Measurements from ENCODE around the gene PLAGL1. TPM values are rescaled to one million over a fixed set of nuclear protein-coding genes. Genes with fewer than 3 reads are reported as not detected.

Gene PLAGL1
- total RNA-seq, 1 donor from 2014 or later: 6.5 TPM

DNA sequence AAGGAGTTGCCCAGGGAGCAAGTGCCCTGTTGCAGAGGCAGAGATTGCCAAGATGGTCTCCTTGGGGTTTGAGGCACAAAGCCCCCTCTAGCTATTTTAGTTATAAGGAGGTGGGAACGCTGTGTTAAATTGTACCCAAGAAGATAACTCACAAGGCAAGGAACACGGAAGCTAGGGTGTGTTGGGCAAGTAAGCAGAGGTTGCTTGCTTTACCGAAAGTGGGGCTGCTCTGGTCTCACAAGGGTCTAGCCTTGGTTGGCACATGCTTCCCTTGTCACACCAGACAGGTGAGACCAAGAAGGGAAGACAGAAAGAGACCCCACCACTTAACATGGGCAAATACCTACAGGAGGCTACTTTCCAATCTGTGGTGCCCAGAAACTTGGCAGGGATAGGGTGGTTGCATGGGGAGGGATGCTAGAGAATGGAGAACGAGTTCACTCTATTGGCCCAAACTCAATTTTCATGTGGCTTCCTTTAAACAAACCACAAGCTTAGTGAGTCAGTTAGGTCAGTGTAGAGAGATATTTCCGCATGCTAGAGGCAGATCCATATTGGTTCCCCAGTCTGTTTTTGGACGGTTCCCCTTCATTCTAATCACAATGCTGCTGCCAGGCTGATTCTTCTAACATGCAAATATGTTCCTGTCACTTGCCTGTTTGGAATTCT is 42.4 kb downstream of the PLAGL1 start:
- DNase-seq: no peak

DNA sequence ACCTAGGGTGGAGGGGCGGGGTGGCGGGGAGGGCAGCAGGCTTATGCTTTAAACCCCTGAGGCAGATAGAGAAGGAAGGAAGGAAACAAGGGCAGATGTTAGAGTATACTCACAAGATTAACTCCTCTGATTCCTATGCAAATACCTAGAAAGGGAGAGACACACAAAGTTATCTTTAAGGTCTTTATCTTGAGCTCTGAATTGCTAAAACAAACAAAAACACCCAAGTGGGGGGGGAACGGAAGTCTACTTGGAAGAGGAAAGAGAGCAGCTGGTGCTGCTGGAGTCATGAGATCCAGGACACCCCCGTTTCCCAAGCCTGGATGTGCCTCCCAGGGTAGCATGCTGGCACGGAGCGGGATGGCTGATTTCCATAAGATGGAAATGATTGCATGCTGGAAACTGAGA is 43.4 kb downstream of the PLAGL1 start:
- DNase-seq: peak; percentile 10

DNA sequence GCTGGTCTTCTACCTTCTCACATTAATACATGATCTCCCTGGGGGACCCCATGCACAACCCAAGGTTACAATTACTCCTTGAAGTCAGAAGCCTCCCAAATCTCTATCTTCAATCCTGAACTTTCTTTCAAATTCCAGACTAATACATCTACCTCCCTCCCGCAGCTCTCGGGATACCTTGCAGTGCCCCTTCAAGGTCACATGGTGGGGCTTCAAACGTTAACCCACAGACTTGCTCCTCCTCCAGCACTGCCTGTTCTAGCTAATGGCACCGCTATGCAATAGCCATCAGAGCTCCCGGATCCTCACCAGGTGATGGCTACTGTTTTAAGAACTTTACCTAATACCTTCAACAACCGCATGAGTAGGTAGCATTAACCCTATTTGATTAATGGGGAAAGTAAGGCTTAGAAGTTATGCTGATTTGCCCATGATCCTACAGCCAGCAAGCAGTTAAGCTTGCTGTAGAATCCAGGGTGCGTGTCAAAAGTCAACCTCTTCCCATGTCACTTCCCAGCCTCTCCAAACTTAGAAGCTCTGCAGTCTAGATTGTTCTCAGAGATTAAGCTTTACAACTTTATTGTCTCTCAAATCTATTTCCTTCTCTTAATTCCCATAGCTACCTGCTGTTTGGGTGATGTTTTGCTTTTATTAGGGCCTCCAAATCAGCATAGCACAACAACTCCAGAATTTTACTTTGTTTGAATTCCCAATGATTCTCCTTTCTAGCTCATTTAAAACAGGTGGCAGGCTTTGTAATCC is 44.7 kb downstream of the PLAGL1 start:
- DNase-seq: no peak

DNA sequence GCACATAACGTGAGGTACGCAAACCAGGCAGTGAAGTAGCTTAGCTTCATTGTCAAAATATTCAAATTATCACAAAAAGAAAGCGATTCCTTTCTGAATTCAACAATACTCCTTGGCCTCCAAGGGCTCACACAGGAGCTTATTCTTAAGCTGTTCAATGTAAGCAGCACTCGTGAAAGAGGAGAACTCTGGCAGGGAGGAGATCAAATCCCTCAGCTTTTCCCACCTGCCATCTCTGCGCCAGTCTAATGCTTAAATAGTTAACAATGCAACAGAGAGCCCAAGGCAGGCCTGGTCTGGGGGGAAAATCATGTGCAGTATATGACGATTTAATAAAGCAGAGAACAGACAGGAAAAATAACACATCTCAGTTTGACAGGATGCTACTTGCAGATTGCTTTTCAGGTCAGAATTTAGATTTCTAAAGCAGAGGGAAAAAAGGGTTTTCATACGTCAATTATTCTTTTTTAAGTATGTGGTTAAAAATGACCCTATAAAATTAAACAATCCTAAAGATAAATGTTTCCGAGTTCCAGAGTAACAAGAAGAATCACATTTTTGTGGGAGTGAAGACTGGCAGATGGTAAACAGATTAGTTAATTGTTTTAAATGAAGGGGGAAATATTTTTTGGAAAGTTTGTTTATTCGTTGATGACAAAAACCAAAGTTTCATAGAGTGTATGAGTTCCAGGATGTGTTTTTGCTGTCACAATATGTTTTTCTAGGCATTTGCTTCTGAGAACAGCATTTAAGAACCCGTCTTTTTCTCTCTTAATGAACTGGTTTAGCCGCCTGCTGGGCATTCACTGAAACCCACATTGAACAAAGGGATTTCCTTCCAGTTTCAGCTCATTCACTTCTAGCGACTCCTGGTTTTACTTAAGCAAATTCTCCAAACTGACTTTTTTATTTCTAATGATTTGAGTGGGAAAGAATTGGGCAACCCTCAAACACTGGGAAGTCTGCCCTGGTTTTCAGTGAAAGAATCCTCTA is 45.9 kb downstream of the PLAGL1 start:
- peak; percentile 55 for DNase-seq

DNA sequence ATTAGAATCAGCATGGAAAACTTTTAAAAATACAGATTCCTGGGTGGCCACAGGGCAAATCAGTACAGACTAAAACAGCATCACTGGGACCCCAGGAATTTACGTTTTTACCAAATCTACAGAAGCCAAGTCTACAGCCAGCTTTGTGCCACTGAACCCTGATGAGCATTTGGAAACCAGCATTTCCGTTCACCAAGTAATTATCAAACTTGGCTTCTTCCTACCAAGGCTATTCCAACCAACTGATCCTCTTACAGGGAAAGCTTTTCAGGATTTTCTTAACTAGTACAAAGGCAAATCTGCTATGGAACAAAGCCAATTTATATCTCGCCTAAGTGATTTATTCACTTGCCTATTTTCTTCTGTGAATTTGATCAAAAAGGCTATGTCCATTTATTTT is 47.0 kb downstream of the PLAGL1 start:
- DNase-seq: no peak

DNA sequence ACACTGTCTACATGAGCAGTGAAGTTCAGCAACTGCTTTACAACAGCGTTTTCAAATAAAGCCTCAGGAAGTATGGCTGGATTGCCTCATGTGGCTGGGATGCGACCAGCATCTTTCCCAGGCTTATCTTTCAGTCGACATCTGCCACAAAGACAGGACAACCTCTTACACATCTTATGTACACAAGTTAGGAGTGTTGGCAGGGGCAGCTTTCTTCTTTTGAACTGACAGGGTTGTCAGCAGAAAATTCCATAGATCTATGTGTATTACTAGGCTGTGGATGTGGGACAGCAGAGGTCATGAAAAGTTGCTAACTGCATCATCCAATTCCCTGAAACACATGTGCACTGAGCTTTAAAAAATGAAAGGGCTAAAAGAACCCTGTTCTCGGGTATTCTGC is 48.1 kb downstream of the PLAGL1 start:
- no peak for DNase-seq

DNA sequence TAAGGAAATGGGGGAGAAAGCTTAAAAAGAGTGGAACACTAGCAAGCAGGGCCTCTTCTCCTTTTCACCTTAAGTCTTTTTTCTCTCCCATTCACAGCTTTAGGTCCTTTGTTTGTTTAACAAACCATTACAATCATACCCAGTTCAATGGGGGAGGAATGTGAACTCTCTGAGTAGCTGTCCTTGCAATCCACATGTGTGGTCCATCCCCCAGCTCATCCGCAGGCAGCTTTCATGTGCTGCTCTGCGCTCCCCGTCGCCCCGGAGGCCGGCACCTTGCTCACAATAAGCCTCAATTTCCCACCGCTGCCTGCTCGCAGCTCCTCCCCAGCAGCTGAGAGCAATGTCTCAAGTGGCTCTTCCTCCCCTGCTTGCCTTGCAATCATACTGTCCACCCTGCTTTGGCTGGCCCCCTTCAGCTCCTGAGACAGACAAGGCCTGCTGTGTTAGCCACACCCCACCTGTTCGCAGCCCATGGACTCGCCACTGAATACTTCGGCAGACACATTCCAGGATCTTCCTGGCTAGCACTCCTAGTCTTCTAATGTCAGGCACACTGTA is 49.1 kb downstream of the PLAGL1 start:
- no peak for DNase-seq

DNA sequence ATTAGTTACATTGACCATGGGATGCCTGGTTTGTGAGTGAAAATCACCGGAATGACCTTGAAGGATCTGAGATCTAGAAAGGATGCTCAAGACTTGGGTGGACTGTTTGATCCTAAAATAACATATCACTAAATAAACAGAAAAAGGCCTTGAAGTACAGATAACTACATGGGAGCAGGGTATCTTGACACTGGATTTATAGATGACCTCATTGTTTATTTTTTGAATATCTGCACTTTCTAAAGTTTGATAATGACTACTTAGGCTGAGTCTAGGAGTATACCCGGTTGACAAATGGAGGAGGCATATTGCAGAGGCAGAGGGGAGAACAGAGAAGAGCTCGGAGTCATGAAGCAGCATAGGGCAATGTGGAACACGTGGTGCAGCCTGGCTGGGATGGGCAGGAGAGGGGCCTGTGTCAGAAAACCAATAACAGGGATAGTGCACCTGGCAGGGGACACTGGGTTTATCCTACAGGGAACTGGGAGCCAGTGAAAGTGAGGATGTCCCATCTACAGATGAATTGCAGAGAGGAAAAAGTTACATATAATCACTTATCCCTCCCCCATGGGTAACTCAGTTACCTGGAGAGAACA is 50.3 kb downstream of the PLAGL1 start:
- DNase-seq: no peak

DNA sequence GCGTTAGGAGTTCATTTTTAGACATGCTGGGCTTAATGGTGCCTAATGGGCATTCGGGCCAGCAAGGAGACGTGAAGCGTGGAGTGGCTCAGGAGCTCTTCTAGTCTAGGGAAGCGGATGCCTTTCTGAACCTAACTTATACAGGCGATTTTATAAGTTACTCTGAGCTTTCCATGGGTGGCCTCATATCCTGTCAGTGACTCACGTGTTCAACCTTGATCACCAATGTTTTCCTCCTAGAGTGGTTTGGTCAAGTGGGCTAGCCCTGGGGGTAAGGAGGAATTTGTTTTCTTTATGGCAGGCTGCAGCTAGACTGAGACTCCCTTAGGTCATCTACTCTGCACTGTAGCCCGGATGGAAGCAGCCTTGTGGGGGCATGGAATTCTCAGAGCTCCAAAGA is 52.1 kb downstream of the PLAGL1 start:
- DNase-seq: no peak

DNA sequence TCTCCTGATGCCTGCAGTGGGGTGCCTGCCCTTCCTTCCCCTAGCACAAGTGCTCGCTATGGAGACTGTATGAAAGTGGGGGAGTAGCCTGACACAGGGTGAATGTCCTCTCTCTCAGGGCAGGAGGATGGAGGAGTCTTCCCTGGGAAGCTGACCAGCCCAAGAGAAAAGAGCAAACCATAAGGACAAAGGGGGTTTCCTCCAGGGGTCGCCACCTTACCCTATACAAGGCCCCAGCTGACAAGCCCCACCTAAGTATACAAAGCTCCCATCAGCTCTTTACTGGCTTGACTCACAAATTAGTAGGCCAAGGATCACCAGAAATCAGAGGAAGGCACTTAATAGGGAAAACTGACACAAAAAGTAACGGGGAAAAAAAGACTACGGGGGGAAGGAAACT is 54.1 kb downstream of the PLAGL1 start:
- DNase-seq: no peak

DNA sequence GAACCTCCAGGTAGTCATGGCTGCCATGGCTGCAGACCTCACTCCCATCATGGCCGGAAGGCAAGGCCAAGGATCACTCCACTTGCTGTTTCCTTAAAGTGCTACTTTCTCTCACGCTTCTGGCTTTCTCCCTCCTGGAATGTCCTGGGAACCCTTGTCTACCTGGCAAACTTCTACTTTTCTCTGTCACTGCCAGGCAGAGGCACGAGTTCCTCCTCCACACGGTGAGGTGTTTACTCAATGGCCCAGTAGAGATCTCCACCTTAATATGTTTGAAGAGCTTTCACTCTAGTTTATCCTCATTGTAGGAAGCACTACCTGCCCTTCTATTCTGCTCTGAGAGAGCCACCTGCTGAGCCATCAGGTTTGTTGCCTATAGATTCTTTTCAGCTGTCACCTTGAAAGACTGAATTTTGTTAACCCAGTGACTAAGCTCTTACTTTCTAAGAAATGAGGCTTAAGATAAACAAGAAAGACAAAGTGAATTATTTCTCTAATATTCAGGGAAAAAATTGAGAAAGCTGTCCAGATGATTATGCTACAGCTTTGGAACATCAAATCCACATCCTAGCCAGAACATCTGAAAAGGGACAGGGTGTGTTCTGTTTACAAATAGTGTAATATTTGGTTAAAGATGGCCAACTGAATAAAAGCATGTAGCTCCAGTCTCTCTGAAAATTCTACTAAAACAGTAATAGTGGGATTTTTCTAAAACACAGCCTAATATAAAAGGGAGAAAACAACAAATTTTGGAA is 54.9 kb downstream of the PLAGL1 start:
- DNase-seq: no peak

DNA sequence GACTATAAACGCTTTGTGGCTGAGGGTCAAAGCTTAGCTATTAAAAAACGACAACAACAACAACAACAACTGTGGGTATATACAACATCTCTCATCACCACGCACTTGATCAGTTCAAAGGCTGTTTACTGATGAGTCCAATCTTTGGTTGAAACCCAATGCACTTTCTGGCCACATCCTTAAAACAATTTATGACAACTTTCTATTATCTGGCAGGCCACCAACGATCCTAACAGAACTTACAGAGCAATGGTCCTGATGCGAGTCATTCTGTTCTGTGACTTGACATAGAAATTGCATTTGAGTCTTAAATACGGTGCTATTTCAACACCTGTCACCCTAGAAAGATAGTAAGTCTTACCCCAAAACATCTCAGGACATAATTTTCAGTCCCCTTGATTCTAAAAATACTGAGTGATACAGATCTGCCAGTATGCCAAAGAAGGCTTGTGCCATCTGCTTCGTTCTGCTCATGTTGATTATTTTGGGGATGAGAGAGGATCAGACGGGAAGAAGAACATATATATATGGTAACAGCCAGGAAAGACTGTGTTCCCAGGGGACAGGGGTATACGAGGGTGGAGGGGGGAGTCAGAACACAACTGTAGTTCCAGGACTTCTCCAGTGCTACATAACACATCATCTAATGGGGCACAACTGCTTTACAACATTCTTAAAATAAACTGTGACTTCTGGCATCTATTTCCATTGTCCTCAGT is 55.8 kb downstream of the PLAGL1 start:
- no peak for DNase-seq

DNA sequence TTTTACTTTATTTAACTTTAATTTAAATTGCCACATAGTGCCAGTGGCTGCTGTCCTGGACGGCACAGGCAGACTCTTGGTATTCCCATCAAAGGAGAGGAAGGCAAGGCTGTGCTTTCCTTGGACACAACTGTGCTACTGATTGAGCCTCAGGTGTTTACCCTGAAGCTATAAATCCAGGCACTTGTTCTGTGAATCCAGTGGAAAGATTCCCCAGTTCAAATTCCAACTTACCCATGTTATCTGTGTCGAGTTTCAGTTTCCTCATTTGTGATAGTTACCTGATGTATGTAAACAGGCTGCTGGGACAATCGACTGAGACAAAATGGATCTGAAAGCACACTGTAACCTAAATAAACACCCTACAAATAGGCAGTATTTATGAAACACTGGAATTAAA is 57.2 kb downstream of the PLAGL1 start:
- DNase-seq: no peak

DNA sequence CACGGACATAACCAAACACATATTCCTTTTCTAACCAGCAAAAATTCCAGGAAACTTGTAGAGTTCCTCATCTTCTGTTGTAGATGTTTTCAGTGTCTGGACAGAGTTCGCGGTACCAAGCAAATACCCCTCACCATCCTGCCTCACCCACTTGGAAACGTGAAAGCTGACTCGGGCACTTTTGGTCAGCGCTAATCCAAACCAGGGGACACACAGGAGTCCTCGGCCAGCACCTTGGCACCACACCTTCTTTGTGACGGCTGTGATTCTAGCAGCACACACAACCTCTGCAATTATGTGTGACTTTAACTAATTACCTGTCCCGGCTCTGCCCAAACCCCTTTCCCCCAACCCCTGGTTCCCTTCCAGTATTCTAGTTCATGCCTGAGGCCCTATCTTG is 58.1 kb downstream of the PLAGL1 start:
- DNase-seq: no peak

DNA sequence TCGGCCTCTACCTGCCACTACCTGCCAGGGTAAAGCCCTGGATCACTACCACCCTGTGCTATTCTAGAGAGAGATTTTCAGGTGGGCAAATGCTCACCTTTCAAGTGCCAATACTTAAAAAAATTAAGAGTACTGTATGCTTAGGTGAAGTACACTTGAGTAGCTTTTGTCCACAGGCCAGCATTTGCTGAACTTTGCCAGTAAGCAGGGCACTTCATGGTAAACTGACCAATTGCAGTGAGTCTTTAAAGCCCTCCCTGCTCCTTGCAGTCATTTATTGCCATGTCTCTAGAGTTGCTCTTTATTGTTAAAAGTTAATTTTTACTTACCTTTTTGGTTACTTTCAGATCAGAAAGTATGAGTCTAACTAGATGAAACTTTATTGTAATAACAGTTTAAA is 58.5 kb downstream of the PLAGL1 start:
- DNase-seq: no peak

DNA sequence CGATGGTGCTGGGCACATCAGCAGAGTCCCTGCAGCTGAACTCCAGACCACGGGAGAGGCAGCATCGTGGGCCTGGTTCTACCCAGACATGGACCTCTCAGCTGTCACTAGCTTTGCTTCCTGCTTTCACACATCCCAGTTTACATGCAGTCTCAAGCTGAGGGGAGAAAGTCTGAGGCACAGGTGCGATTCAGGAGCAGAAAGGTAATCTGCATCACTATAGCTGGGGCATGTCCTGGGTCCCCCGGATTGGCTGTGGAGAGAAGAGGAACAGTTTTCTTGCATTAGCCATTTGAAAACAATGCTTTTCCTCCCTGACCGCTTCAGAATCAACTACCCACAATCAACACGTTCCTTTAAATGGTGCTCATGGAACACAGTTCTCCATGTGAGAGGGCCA is 59.9 kb downstream of the PLAGL1 start:
- no peak for DNase-seq

DNA sequence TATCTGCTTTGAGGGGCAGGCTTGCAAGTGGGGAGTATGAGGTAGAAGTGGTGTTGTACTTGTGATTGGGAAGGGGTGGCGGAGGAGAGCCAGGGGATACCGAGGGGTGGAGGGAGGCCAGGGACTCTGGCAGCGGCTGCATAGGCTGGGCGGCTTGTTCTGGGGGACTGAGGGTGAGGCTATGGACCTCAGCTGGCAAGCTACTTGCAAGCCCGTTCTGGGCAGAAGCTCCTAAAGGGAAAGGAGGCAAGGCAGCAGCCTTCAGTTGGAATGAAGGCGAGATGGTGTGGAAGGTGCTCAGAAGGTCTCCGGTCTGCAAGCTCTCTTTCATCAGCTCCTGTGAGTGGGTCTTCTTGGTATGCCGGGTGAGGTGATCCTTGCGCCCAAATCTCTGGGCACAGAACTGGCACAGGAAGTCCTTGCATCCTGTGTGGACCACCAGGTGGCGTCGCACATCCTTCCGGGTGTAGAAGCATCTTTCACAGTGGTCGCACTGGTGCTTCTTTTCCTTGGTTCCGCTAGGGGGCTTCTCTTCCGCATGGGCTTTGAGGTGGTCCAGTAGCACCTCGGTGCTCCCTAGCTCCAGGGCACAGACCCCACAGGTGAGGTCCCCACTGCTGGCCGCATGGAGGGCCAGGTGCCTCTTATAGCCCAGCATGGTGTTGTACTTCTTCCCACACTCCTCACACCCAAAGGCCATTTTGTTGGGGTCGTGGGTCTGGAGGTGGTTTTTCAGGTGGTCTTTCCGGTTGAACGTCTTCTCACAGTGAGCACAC is 66.0 kb downstream of the PLAGL1 start:
- DNase-seq: peak; percentile 33

DNA sequence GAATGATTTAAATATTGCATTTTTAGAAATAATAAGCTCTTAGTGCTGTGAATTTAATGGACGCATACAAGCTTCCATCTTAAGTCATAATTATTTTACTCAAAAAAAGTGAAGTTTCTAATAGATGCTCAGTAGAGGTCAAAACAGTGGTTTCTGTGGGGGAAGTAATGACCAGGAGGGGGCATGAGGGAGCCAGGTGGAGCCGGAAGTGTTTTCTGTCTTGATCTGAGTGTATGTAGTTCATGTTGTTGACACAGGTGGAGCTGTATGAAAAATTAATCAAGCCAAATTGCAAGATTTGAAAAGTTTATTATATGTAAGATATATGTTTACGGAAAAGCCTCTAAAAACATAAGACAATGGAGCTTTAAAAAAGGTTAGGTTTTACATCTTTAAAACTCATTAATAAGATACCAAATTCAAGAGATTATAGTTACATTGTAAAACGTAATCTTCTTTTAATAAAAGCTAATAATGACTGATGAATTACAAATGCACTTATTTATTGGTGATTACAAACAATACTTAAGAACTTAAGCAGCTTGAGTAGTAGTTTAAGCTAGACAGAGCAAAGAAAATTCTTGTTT is 68.0 kb downstream of the PLAGL1 start:
- DNase-seq: peak; percentile 53

DNA sequence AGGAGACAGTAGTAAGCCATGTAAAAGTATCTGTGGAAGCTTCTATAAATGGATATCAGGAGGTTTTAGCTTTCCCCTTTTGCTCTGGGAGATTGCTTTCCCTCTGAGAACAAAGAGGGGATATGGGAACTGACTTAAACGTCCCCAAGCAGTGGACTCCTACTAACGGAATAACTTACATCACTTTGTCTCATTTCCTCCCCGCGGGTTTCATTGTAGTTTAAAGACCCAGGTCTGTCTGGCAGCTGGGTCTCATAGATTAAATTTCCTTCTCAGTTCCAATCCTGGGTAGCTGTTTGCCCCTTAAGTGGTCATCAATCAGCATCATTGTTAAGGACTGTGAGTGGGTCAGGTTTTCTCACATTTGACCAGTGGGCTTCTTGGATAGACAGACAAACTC is 68.7 kb downstream of the PLAGL1 start:
- DNase-seq: peak; percentile 58

DNA sequence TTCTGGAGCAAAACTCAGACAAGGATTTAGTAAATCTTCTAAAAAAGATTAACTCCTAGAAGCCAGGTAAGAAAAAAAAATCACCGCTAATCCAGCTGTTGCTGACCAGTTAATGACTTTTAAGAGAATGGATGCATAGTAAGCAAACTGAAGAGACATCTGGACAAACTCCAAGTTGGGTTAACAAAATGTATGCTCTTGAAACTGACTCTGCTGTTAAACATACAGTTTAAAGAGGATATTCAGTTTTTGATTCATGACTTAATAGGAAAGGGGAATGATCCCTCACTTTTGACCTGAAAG is 70.4 kb downstream of the PLAGL1 start:
- no peak for DNase-seq

Measured in dermis blood vessel endothelial cell (primary cell).